RWPE2 (cell line): ENCODE measurements around the gene PPP2R2B.

ENCODE experiments used
- ATAC-seq: fragments of 200-7000 bp; cut with Tn5 transposase; 3 replicates; pipeline ENCODE4 v1.9.1; 2021; ENCODE audit warnings: low read depth
- DNase-seq: peaks from one replicate; pipeline ENCODE4 v3.0.0-alpha.2; 2020; ENCODE audit warnings: low spot score
- H3K27ac ChIP-seq: fragments of 450-650 bp; 2 replicates; pipeline ENCODE4 v1.5.1; 2017; ENCODE audit warnings: mild to moderate bottlenecking; ENCODE audit not compliant: poor library complexity, severe bottlenecking
- H3K27me3 ChIP-seq: fragments of 250-450 bp; sonication (Bioruptor Pico); 2 replicates; pipeline ENCODE4 v1.5.1; 2021; ENCODE audit warnings: mild to moderate bottlenecking, moderate library complexity; ENCODE audit not compliant: insufficient read depth, poor library complexity, severe bottlenecking
- H3K36me3 ChIP-seq: fragments of 250-450 bp; sonication (Bioruptor Pico); 2 replicates; pipeline ENCODE4 v1.5.1; 2020; ENCODE audit warnings: low read depth, mild to moderate bottlenecking, moderate library complexity
- H3K4me1 ChIP-seq: fragments of 250-450 bp; sonication (Bioruptor Pico); 2 replicates; pipeline ENCODE4 v1.5.1; 2021; ENCODE audit warnings: mild to moderate bottlenecking, moderate library complexity; ENCODE audit not compliant: insufficient read depth, poor library complexity, severe bottlenecking
- H3K4me3 ChIP-seq: fragments of 250-450 bp; sonication (Bioruptor Pico); 2 replicates; pipeline ENCODE4 v1.5.1; 2021; ENCODE audit warnings: mild to moderate bottlenecking, moderate library complexity; ENCODE audit not compliant: severe bottlenecking
- H3K9me3 ChIP-seq: fragments of 250-450 bp; sonication (Bioruptor Pico); 2 replicates; pipeline ENCODE4 v1.5.1; 2021; ENCODE audit warnings: mild to moderate bottlenecking, moderate library complexity; ENCODE audit not compliant: severe bottlenecking
- CTCF ChIP-seq: fragments of 450-650 bp; IDR thresholded peaks from one replicate; pipeline ENCODE4 v1.5.1; 2017; ENCODE audit warnings: mild to moderate bottlenecking, moderate library complexity; ENCODE audit not compliant: poor library complexity, severe bottlenecking

PPP2R2B gene

GRCh38 chr5:146797658-146798057 lies 80.9 kb downstream of the PPP2R2B start:
- no peak for DNase-seq
- Histone ChIP-seq H3K27ac (no peak overlapping the region), H3K36me3 (no peaks in the 10 kb centered on the region), H3K27me3 (no peaks in the 10 kb centered on the region), H3K4me3 (no peak overlapping the region), H3K4me1 (no peaks in the 10 kb centered on the region), H3K9me3 (no peaks in the 10 kb centered on the region)
- no peak for TF ChIP-seq CTCF
- no peak for ATAC-seq

- TF ChIP-seq CTCF: no peak
- no peaks in the 10 kb centered on the region for H3K9me3 ChIP-seq
- no peak for ATAC-seq
These were observed 81.6 kb downstream of the PPP2R2B start for GRCh38 chr5:146796911-146797310.

GRCh38 chr5:146796144-146796543 lies 82.4 kb downstream of the PPP2R2B start:
- ATAC-seq: peak; percentile 76; the same call in 2 of the 3 replicates
- Histone ChIP-seq H3K27ac (no peak overlapping the region), H3K4me3 (no peak overlapping the region), H3K36me3 (no peaks in the 10 kb centered on the region), H3K27me3 (no peaks in the 10 kb centered on the region), H3K4me1 (no peaks in the 10 kb centered on the region), H3K9me3 (no peaks in the 10 kb centered on the region)
- no peak for DNase-seq
- TF ChIP-seq CTCF: no peak

More at GRCh38 chr5:146796911-146797310, 81.6 kb downstream of the PPP2R2B start:
- Histone ChIP-seq H3K4me1 (no peaks in the 10 kb centered on the region), H3K36me3 (no peaks in the 10 kb centered on the region), H3K27ac (no peak overlapping the region), H3K27me3 (no peaks in the 10 kb centered on the region), H3K4me3 (no peak overlapping the region)
- no peak for DNase-seq

- H3K36me3 ChIP-seq: no peaks in the 10 kb centered on the region
- no peaks in the 10 kb centered on the region for H3K4me1 ChIP-seq
- no peaks in the 10 kb centered on the region for H3K9me3 ChIP-seq
- no peak for TF ChIP-seq CTCF
- no peaks in the 10 kb centered on the region for H3K27me3 ChIP-seq
- DNase-seq (no peak), ATAC-seq (peak; percentile 33; the same call in 1 of the 3 replicates)
- no peak overlapping the region for H3K27ac ChIP-seq
- no peak overlapping the region for H3K4me3 ChIP-seq
These were observed 84.1 kb downstream of the PPP2R2B start for GRCh38 chr5:146794326-146795029.

GRCh38 chr5:146793709-146794108 lies 84.8 kb downstream of the PPP2R2B start:
- Histone ChIP-seq H3K36me3 (no peaks in the 10 kb centered on the region), H3K9me3 (no peaks in the 10 kb centered on the region), H3K4me1 (no peaks in the 10 kb centered on the region), H3K27me3 (no peaks in the 10 kb centered on the region), H3K27ac (no peak overlapping the region), H3K4me3 (no peak overlapping the region)
- DNase-seq: no peak
- ATAC-seq: no peak
- no peak for TF ChIP-seq CTCF
